Activated CD8-positive, alpha-beta T cell treated with anti-CD3 and anti-CD28 coated beads for 36 hours (primary cell): ENCODE results near the gene RAE1. TPM values are rescaled to one million over a fixed set of nuclear protein-coding genes. Genes with fewer than 3 reads are reported as not detected.

ENCODE experiments used
- ATAC-seq: fragments of 200-7000 bp; cut with Tn5 transposase; one replicate; pipeline ENCODE4 v1.10.0; 2021; ENCODE audit warnings: mild to moderate bottlenecking, moderate library complexity
- CTCF ChIA-PET: fragments of 350-600 bp; sonication (Branson Sonifier 250); formaldehyde crosslinking; loops from one replicate; lab custom pipeline; 2021; ENCODE audit warnings: antibody characterized with exemption; lab: Charles Lee
- POLR2A ChIA-PET: fragments of 350-600 bp; sonication (Branson Sonifier 250); formaldehyde crosslinking; loops from one replicate; lab custom pipeline; 2021; ENCODE audit warnings: antibody characterized with exemption; lab: Charles Lee
- DNase-seq: peaks from one replicate; pipeline ENCODE4 v3.0.0-alpha.2; 2020
- H3K27ac Mint-ChIP-seq: one replicate; pipeline ENCODE4 v1.8.0; 2021; ENCODE audit warnings: mild to moderate bottlenecking, mixed read lengths
- H3K27me3 Mint-ChIP-seq: one replicate; pipeline ENCODE4 v1.8.0; 2021; ENCODE audit warnings: mixed read lengths
- H3K36me3 Mint-ChIP-seq: one replicate; pipeline ENCODE4 v1.8.0; 2021; ENCODE audit warnings: low read depth, mixed read lengths
- H3K4me1 Mint-ChIP-seq: one replicate; pipeline ENCODE4 v1.8.0; 2021; ENCODE audit warnings: low read depth, mixed read lengths
- H3K4me3 Mint-ChIP-seq: one replicate; pipeline ENCODE4 v1.8.0; 2021; ENCODE audit warnings: mild to moderate bottlenecking, moderate library complexity, mixed read lengths
- H3K9me3 Mint-ChIP-seq: one replicate; pipeline ENCODE4 v1.8.0; 2021; ENCODE audit warnings: mixed read lengths
- CTCF ChIP-seq: fragments of 200-600 bp; IDR thresholded peaks from one replicate; pipeline ENCODE4 v1.8.0; 2022; ENCODE audit warnings: antibody characterized with exemption, mild to moderate bottlenecking
- intact Hi-C: fragments of 100-400 bp; cut with micrococcal nuclease; formaldehyde crosslinking; loops from one replicate; pipeline ENCODE4 v1.10.0; 2022
- total RNA-seq, 2 experiments: library from RNA; stranded (reverse); gene quantifications; one replicate each; pipeline ENCODE4 v1.2.3, GENCODE V29; 2021

The RAE1 gene
- total RNA-seq, 2 experiments from 2014 or later = 41.1 to 42.9 TPM

DNA sequence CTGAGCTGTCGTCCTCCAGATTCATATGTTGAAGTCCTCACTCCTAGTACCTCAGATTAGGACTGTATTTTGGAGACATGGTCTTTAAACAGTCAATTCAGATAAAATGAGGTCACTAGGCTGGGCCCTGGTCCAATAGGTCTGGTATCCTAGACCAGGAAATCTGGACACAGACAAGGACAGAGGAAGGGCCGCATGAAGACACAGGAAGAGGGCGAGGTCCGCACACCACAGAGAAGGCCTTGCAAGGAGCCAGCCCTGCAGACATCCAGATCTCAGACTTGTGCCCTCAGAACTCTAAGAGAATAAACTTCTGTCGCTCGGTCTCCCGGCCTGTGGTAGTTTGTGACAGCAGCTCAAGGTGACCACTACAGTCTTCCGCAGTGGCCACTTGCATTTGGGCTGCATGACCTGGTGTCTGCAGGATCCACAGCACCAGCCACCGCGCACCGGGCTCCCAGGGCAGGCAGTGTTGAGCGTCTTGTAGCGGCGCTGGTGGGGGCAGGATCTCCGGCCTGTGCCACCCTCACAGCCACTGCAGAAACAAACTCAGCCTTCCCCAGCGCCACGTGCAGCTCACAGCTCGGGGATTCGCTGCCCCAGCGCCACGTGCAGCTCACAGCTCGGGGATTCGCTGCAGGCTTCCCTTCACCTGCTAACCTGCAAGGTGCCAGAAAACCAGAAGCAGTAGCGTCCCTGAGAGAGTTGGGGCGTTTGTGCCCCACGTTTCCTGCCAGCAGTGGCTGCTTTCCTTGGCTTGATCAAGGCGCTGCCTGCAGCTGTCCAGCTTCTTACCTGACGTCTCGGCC, 34.1 kb downstream of the RAE1 start:
- intact Hi-C loops = loop anchor here (5.0 kb wide), 1 partner anchor 202 kb away; no protein-coding TSS in a partner anchor
- Mint-ChIP-seq H3K4me1 (peaks cover 18% of the 10 kb centered on the region), H3K36me3 (peaks cover 1% of the 10 kb centered on the region), H3K4me3 (no peak overlapping the region), H3K27me3 (no peaks in the 10 kb centered on the region), H3K9me3 (no peaks in the 10 kb centered on the region), H3K27ac (no peak overlapping the region)
- TF ChIP-seq CTCF = no peak
- ChIA-PET CTCF (interaction anchor here (3.8 kb wide), 1 partner anchor 13 kb away, joined by 17 read pairs; no protein-coding TSS in a partner anchor), POLR2A (interaction anchor here (1.0 kb wide), 1 partner anchor 13 kb away, joined by 3 read pairs; no protein-coding TSS in a partner anchor)
- ATAC-seq (no peak), DNase-seq (no peak)

DNA sequence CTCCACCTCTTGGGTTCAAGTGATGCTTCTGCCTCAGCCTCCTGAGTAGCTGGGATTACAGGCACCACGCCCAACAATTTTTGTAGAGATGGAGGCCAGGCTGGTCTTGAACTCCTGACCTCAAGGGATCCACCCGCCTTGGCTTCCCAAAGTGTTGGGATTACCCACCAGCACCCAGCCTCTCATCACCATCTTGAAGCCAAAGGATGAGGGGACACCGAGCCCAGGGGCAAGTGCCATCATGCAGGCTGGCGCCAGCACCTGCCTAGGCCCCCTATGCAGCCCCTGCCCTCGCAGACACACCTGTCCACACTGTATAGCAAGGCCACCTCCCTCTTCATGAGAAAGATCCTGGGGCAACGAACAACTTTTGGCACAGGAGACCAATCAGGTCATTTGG, 34.9 kb downstream of the RAE1 start:
- H3K9me3 Mint-ChIP-seq = no peaks in the 10 kb centered on the region
- CTCF ChIA-PET = no interaction called here
- DNase-seq = no peak
- no peak overlapping the region for H3K27ac Mint-ChIP-seq
- no peaks in the 10 kb centered on the region for H3K27me3 Mint-ChIP-seq
- peaks cover 22% of the 10 kb centered on the region for H3K4me1 Mint-ChIP-seq
- no peak for TF ChIP-seq CTCF
- no peak overlapping the region for H3K4me3 Mint-ChIP-seq
- intact Hi-C loops = no loop called here
- H3K36me3 Mint-ChIP-seq = peaks cover 1% of the 10 kb centered on the region
- ATAC-seq = no peak
- POLR2A ChIA-PET = interaction anchor here (1.0 kb wide), 1 partner anchor 12 kb away, joined by 3 read pairs; no protein-coding TSS in a partner anchor

DNA sequence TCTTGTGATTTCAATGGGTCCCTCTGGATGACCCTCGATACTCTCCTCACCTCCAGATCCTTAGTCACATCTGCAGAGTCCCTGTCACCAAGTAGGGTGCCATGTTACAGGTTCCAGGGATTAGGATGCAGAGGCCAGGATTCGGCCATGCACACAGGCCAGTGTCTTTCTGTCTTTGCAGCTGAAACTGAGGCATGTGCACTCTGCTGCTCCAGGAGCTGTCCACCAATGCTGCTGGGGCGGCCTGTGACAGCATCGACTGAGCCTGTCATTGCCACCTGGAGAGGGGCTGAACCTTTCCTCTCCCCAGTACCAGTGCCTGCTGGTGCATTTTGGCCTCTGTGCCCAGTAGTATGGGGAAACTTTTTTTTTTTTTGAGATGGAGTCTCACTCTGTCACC, 35.7 kb downstream of the RAE1 start:
- ATAC-seq (no peak), DNase-seq (no peak)
- ChIA-PET POLR2A (interaction anchor here (1.3 to 7.0 kb wide), 2 partner anchors 10 to 13 kb away, joined by 4 to 88 read pairs; no protein-coding TSS in a partner anchor), CTCF (no interaction called here)
- no peak for TF ChIP-seq CTCF
- intact Hi-C loops = no loop called here
- Mint-ChIP-seq H3K27me3 (no peaks in the 10 kb centered on the region), H3K4me3 (no peak overlapping the region), H3K4me1 (peaks cover 22% of the 10 kb centered on the region), H3K36me3 (peaks cover 1% of the 10 kb centered on the region), H3K27ac (no peak overlapping the region), H3K9me3 (no peaks in the 10 kb centered on the region)

- Mint-ChIP-seq H3K9me3 (no peaks in the 10 kb centered on the region), H3K4me1 (peaks cover 15% of the 10 kb centered on the region), H3K4me3 (no peak overlapping the region), H3K27me3 (no peaks in the 10 kb centered on the region), H3K36me3 (peaks cover 6% of the 10 kb centered on the region), H3K27ac (no peak overlapping the region)
- no peak for TF ChIP-seq CTCF
- ATAC-seq (no peak), DNase-seq (no peak)
- intact Hi-C loops = no loop called here
- ChIA-PET POLR2A (interaction anchor here (1.3 to 7.0 kb wide), 2 partner anchors 11 to 12 kb away, joined by 4 to 88 read pairs; no protein-coding TSS in a partner anchor), CTCF (interaction anchor here (1.0 kb wide), 1 partner anchor 25 kb away, joined by 3 read pairs; no protein-coding TSS in a partner anchor)
Measured at GRCh38 chr20:57387463-57387862, 36.4 kb downstream of the RAE1 start.

GRCh38 chr20:57387945-57388371, 36.9 kb downstream of the RAE1 start:
- DNase-seq = no peak
- peaks cover 10% of the 10 kb centered on the region for H3K4me1 Mint-ChIP-seq
- ATAC-seq = no peak
- H3K4me3 Mint-ChIP-seq = no peak overlapping the region
- ChIA-PET POLR2A (interaction anchor here (1.3 to 7.0 kb wide), 2 partner anchors 12 kb away, joined by 4 to 88 read pairs; no protein-coding TSS in a partner anchor), CTCF (interaction anchor here (1.0 to 1.2 kb wide), 2 partner anchors 25 to 107 kb away, joined by 3 to 4 read pairs; no protein-coding TSS in a partner anchor)
- intact Hi-C loops = no loop called here
- no peak for TF ChIP-seq CTCF
- no peak overlapping the region for H3K27ac Mint-ChIP-seq
- H3K9me3 Mint-ChIP-seq = no peaks in the 10 kb centered on the region
- peaks cover 11% of the 10 kb centered on the region for H3K36me3 Mint-ChIP-seq
- no peaks in the 10 kb centered on the region for H3K27me3 Mint-ChIP-seq
